Uterus (tissue), 4 donors: ENCODE results near the gene EVPLL. TPM values are rescaled to one million over a fixed set of nuclear protein-coding genes. Genes with fewer than 3 reads are reported as not detected.
A peak's percentile ranks its signal among the peaks of the same experiment; 100 is the strongest.

Experiments
- DNase-seq, 2 donors: peaks; one replicate each; pipeline ENCODE4 v3.0.0-alpha.2; 2019 to 2020
- H3K27ac ChIP-seq, 2 donors: fragments of 200-600 bp; sonication (generic); 1 replicate in 1 of 2; 2 replicates in 1 of 2; pipeline ENCODE4 v1.5.1; 2016 to 2018
- H3K27me3 ChIP-seq, 2 donors: fragments of 200-600 bp; sonication (generic); one replicate each; pipeline ENCODE4 v1.5.1; 2018 to 2019; ENCODE audit warnings: control low read depth in 1 of 2
- H3K36me3 ChIP-seq, 2 donors: fragments of 200-600 bp; sonication (generic); one replicate each; pipeline ENCODE4 v1.5.1; 2019; ENCODE audit warnings: control low read depth in 1 of 2
- H3K4me1 ChIP-seq, 2 donors: fragments of 200-600 bp; sonication (generic); one replicate each; pipeline ENCODE4 v1.5.1; 2018 to 2019; ENCODE audit warnings: control low read depth in 1 of 2
- H3K4me3 ChIP-seq, 2 donors: fragments of 200-600 bp; sonication (generic); 1 replicate in 1 of 2; 2 replicates in 1 of 2; pipeline ENCODE4 v1.5.1; 2018 to 2019; ENCODE audit warnings: mild to moderate bottlenecking in 1 of 2
- H3K9me3 ChIP-seq, 2 donors: fragments of 200-600 bp; sonication (generic); one replicate each; pipeline ENCODE4 v1.5.1; 2019; ENCODE audit warnings: control low read depth in 1 of 2
- POLR2A ChIP-seq, 2 donors: fragments of 450-650 bp; IDR thresholded peaks; one replicate each; pipeline ENCODE4 v1.6.1; 2016; ENCODE audit warnings: antibody characterized with exemption in 2 of 2, mild to moderate bottlenecking in 1 of 2, moderate library complexity in 1 of 2
- intact Hi-C: fragments of 100-400 bp; cut with DNase I; formaldehyde crosslinking; loops from one replicate; pipeline ENCODE4 v1.15.1; 2023; ENCODE audit warnings: low total_unique reads
- total RNA-seq, 4 donors: library from RNA; depleted of rRNA in 3 of 4; stranded (reverse); fragments of >200 nt in 3 of 4; gene quantifications; one replicate each; pipeline versions ENCODE4 v1.1.0 to v1.2.4, GENCODE V29; 2014 to 2023
- TF ChIP-seq, protein P1 (sequence below), 4 experiments: fragments of 200-600 bp in 2 of 4; fragments of 450-650 bp in 2 of 4; sonication (generic) in 2 of 4; IDR thresholded peaks; one replicate each; pipeline ENCODE4 v1.5.1; 2016 to 2019; ENCODE audit warnings: antibody characterized with exemption in 4 of 4, mild to moderate bottlenecking in 2 of 4, moderate library complexity in 1 of 4
- donor health status: DM: yes; HTN: yes; CAD: no.

EVPLL gene
- total RNA-seq, 4 donors from 2014 or later, result not detected

DNA sequence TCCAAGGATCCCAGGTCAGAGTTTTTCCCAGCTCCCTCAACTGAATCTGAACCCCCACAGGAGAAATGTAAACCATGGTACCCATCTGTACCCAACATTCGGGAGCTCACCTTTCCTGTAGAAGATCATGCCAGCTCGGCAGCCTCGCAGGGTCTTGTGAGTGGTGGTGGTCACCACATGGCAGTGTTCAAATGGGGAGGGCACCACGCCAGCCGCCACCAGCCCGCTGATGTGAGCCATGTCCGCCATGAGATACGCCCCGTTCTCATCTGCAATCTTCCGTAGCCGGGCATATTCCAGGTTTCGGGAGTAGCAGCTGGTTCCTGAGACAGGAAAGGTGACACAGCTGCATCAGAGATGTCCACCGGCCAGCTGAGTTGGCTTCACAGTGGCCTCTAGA lies 37.6 kb upstream of the EVPLL start:
- Histone ChIP-seq H3K27me3 (no peaks in the 10 kb centered on the region), H3K27ac (no peak overlapping the region), H3K36me3 (no peaks in the 10 kb centered on the region), H3K4me1 (no peaks in the 10 kb centered on the region), H3K4me3 (no peak overlapping the region), H3K9me3 (no peaks in the 10 kb centered on the region)
- intact Hi-C loops, result no loop called here
- DNase-seq, result no peak
- TF ChIP-seq, protein P1, sequence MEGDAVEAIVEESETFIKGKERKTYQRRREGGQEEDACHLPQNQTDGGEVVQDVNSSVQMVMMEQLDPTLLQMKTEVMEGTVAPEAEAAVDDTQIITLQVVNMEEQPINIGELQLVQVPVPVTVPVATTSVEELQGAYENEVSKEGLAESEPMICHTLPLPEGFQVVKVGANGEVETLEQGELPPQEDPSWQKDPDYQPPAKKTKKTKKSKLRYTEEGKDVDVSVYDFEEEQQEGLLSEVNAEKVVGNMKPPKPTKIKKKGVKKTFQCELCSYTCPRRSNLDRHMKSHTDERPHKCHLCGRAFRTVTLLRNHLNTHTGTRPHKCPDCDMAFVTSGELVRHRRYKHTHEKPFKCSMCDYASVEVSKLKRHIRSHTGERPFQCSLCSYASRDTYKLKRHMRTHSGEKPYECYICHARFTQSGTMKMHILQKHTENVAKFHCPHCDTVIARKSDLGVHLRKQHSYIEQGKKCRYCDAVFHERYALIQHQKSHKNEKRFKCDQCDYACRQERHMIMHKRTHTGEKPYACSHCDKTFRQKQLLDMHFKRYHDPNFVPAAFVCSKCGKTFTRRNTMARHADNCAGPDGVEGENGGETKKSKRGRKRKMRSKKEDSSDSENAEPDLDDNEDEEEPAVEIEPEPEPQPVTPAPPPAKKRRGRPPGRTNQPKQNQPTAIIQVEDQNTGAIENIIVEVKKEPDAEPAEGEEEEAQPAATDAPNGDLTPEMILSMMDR (IDR thresholded peaks at IDR 0.05), result no peak
- no peak for TF ChIP-seq POLR2A (IDR thresholded peaks at IDR 0.05)

DNA sequence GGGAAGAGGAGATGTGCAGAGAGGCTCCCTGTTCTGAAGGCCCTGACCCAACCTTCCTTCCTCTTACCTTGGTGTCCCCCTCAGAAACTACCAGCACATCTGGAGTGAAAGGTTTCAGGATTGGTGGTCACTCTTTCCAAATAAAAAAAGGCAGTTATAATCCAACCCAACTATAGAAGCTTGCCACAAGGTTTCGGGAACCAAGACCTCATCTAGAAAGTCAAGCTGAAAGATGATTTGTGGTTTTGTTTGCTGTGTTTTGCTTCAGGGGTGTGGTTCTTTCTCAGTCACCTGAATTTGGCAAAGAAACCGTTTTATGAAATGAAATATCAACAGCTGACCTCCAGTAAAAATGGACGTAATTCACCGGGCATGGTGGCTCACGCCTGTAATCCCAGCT lies 33.6 kb upstream of the EVPLL start:
- H3K27me3 ChIP-seq, result no peaks in the 10 kb centered on the region
- H3K9me3 ChIP-seq, result no peaks in the 10 kb centered on the region
- H3K4me1 ChIP-seq, result no peaks in the 10 kb centered on the region
- intact Hi-C loops, result no loop called here
- no peaks in the 10 kb centered on the region for H3K36me3 ChIP-seq
- no peak for TF ChIP-seq POLR2A (IDR thresholded peaks at IDR 0.05)
- TF ChIP-seq, protein P1 (IDR thresholded peaks at IDR 0.05), result no peak
- no peak overlapping the region for H3K4me3 ChIP-seq
- H3K27ac ChIP-seq, result no peak overlapping the region
- no peak for DNase-seq

DNA sequence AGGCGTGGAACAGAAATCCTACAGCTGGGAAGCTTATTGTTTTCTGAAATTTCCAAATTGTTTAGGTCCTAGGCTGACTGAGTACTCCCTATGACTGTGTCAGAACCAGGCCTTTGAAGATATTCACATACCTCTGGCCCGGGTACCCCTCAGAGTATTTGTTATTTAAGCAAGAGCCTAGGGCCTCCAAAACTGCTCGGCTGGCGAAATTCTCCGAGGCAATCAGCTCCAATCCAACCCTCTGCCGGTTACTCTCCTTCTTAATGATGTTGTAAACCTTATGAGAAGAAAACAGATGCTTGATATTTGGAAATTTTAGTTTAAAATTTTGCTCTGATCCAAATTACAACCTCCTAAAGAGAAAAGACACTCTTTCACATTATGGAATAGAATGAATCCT lies 24.0 kb upstream of the EVPLL start:
- intact Hi-C loops, result no loop called here
- Histone ChIP-seq H3K36me3 (no peaks in the 10 kb centered on the region), H3K27ac (no peak overlapping the region), H3K9me3 (no peaks in the 10 kb centered on the region), H3K4me3 (no peak overlapping the region), H3K4me1 (no peaks in the 10 kb centered on the region), H3K27me3 (no peaks in the 10 kb centered on the region)
- TF ChIP-seq, protein P1 (IDR thresholded peaks at IDR 0.05), result no peak
- no peak for TF ChIP-seq POLR2A (IDR thresholded peaks at IDR 0.05)
- DNase-seq, result no peak

- H3K36me3 ChIP-seq, result no peaks in the 10 kb centered on the region
- intact Hi-C loops, result no loop called here
- peak overlapping the region; percentile 19 to 49 for H3K27ac ChIP-seq
- no peaks in the 10 kb centered on the region for H3K4me1 ChIP-seq
- peak; percentile 58 to 69 for DNase-seq
- no peaks in the 10 kb centered on the region for H3K9me3 ChIP-seq
- no peak for TF ChIP-seq POLR2A (IDR thresholded peaks at IDR 0.05)
- TF ChIP-seq, protein P1 (IDR thresholded peaks at IDR 0.05), result no peak
- H3K4me3 ChIP-seq, result no peak overlapping the region
- H3K27me3 ChIP-seq, result no peaks in the 10 kb centered on the region
These were observed 21.0 kb upstream of the EVPLL start for GRCh38 chr17:18356624-18357023.

- DNase-seq, result no peak
- TF ChIP-seq POLR2A (IDR thresholded peaks at IDR 0.05), result no peak
- TF ChIP-seq, protein P1 (IDR thresholded peaks at IDR 0.05), result no peak
- intact Hi-C loops, result no loop called here
- no peak overlapping the region for H3K27ac ChIP-seq
- H3K4me3 ChIP-seq, result no peak overlapping the region
- H3K27me3 ChIP-seq, result no peaks in the 10 kb centered on the region
- H3K36me3 ChIP-seq, result no peaks in the 10 kb centered on the region
- H3K4me1 ChIP-seq, result no peaks in the 10 kb centered on the region
- no peaks in the 10 kb centered on the region for H3K9me3 ChIP-seq
These were observed 17.1 kb upstream of the EVPLL start for GRCh38 chr17:18360518-18360917.
